Activated CD8-positive, alpha-beta memory T cell treated with anti-CD3 and anti-CD28 coated beads for 4 hours (primary cell): Measurements from ENCODE around the gene MED16.
"Not testable (repeated sequence)": the region's sequence is repeated elsewhere in the genome, so short reads cannot be mapped to it uniquely, and the experiment has no call there.

ENCODE experiments used
- DNase-seq, 2 donors: peaks; one replicate each; pipeline ENCODE4 v3.0.0-alpha.2; 2020; ENCODE audit warnings: low read depth in 2 of 2

Gene MED16

DNA sequence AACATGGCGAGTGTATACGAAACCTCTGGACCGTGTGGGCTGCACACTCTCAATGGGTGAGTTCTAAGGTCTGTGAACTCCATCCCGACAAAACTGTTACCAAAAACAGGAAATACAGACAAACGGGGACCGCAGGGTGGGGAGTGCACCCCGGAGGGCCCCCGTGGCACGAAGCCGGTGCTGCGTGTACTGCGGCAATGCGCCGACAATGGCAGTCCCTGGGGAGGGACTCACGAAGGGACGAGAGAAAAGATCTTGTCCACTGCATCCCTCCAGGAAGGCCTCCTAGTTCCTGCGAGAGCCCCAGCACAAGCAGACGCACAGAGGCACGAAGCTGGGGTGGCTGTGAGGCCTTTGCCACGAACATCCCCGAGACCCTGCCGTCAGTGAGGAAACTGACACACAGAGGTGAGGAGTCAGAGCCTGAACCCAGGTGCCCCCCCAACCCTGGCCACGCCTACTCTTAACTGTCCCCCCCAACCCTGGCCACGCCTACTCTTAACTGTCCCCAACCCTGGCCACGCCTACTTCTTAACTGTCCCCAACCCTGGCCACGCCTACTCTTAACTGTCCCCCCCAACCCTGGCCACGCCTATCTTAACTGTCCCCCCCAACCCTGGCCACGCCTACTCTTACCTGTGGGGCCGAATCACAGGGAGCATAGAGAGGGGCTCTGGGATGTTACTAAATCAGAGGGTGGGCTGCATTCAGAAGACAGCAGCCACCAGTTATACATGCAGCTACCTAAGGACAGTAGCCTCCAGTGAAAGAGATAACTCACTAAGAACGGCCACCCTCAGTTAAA, 4.2 kb downstream of the MED16 start:
- no peak for DNase-seq

DNA sequence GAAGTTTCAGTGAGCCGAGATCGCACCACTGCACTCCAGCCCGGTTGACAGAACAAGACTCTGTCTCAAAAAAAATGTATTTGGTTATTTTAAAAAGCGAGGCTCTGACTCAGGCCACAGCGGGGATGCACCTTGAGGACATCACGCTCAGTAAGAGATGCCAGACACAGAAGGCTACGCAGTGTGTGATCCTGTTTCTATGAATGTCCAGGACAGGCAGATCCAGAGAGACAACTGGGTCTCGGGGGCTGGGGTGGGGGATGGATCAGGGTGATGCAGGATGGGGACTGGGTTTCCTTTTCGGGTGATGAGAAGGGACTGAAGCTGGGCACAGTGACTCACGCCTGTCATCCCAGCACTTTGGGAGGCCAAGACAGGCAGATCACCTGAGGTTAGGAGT, 5.4 kb downstream of the MED16 start:
- DNase-seq, result no peak

DNA sequence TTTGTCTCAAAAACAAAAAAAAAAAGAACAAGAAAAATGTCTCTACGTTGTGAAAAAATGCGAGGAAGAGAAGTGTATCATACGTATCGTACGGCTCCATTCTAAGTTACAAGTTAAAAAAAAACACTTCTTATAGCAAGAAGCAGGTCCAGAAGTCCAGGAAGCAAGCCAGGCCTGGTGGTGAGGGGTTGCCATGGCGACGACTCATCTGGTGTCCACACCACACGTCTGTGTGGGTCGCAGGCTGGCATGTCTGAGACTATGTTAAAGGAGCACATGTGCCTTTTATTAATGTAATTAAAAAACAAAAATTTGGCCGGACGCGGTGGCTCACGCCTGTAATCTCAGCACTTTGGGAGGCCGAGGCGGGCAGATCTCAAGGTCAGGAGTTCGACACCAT, 5.9 kb downstream of the MED16 start:
- DNase-seq, result no peak

DNA sequence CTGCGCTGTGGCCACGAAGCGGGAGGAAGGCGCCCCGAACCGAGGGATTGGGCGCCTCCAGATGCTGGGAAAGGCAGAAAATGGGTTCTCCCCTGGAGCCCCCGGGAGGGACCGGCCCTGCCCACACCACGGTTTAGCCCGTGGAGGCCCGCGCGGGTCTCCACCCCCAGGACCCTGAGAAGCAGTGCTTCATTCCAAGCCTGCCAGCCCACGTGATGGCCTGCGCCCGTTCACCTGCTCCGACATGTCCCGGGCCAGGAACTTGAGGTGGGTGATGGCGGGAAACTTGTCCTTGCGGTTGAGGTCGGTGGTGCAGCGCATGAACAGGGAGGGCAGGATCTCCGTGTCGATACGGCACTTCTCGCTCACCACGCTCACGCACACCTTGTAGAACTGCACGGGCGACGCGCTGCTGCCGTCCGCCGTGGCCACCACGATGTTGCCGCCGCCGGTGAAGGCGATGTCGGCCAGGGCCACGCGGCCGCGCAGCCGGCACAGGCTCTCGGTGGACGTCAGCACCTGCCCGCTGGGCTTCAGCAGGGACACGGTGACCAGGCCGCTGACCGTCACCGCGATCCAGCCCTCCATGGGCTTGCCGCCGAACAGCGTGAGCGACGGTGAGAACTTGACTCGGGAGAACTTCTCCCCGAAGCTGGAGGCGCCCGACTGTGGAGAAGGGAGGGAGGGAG, 7.3 kb downstream of the MED16 start:
- DNase-seq, result no peak

DNA sequence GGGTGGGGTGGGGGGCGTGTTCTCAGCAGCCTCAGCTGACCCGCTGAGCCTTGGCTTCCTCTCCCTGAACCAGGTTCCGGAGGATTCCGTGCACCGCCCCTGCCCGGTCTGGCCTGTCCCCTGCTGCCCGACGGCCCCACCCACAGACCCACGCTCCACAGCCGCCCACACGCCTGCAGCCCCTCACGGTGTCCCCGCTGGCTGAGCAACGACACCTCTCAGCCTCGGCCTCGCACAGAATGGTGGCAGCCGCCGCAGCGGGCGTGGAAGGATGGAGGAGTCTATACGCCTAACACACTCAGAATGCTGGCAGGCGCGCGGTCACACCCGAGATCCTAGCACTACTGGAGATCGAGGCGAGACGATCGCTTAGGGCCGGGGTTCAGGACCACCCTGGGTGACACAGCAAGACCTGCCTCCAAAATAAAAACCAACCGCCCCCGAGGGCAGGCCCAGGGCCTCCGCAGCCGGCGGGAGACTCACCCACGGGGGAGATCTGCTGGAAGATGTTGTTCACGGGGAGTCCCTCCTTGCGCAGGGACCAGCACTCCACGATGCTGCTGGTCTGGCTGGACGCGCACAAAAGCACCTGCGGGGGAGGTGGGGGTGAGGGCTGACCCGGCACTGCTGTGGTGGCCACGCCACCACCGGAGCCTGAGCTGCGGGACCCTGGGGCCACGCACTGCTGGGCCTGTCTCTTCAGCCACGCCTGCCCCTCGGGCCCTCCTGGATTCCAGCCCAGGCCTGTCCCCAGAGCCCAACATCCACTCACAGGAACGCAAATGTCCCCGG, 8.4 kb downstream of the MED16 start:
- DNase-seq, result no peak

DNA sequence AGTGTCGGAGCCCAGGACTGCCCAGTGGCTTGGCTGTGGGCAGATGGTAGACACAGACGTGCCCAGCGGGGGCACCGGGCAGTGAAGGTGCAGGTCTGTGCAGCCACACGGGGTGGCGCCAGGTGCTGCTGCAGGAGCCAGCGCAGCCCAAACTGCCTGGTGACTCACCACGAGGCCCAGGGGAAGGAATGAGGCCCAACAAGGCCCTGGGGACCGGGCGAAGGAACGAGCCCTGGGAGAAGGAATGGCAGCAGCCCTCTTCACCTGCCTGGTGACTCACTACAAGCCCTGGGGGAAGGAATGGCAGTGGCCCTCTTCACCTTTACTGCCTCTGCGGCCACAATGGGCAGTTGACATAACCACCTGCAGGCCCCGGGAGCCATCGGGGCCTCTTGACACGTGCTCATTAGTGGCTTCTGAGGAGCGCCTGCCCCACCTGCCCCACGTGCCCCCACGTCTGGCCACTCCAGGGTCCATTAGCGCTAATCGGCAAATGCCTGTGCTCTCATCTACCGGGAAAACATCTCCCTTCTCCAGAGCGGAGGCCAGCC, 9.3 kb downstream of the MED16 start:
- DNase-seq, result no peak

DNA sequence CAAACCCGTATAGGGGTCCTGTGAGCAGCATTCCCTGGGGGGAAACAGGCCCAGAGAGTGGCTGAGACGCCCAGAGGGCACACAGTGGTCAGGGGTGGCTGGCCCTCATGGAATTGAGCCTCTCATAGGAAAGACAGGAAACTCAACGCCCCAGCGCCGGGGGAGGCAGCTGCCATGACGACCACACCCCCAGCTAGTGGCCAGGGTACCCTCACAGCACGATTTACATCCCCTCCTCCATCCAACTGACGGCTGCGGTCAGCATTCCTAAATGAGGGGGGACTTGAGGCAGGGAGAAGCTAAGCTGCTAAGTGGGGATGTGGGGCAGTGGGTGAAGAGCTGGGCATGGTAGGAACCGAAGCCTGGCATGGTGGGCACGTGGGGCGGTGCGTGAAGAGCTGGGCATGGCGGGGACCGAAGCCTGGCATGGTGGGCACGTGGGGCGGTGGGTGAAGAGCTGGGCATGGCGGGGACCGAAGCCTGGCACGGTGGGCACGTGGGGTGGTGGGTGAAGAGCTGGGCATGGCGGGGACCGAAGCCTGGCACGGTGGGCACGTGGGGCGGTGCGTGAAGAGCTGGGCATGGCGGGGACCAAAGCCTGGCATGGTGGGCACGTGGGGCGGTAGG, 10.0 kb downstream of the MED16 start:
- DNase-seq, result no peak

DNA sequence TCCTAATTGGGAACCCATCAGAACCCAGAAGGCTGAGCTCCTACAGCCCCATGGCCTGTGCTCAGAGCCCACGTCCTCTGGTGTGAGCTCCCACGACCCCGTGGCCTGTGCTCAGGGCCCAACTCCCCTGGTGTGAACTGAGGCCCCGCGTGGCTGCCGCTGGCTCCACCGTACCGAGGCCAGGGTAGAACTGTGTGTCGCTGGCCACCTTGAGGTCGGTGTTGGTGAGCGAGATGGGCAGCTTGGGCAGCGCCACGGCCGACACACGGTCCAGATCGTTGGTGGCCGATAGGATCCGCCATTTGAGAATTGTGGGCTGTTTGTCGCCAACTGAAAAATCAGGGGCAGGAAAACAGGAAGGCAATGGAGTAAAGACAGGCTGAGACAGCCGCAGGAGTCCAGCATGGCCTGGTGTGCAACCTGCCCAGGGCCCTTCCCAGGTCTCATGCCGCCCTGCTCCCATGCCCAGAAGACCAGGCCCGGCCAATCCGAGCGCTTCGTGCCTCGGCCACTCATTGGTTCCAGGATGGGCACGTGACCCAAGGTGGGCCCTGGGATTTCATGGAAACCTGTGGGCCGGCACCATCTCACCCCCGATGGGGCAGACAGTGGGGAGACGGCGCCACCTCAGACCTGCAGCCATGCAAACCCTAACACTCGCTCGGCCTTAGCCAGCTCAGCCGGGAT, 11.5 kb downstream of the MED16 start:
- no peak for DNase-seq

DNA sequence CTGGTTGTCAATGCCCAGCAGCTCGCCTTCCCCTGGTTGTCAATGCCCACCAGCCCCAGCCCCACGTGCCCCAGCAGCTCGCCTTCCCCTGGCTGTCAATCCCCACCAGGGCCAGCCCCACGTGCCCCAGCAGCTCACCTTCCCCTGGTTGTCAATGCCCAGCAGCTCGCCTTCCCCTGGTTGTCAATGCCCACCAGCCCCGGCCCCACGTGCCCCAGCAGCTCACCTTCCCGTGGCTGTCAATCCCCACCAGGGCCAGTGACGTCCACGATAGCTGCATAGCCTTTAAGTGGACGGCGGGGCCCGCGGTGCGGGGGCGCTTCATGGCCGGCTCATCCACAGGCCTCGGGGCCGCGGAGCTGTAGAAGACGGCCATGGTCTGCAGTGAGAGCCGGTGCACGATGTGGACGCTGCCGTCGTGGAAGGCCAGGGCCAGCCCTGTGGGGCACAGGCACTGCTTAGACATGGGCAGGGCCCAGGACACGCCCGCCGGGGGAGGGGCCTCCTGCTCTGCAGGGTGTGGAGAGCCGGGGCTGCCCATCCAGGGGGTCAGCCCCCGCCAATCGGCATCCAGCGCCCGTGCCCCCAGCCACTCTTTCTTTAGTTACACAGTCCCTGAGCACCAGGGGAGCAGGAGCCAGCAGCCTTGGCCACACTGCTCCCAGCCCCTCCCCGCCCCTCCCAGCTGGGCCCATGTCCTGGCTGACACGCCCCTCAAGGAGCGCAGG, 13.1 kb downstream of the MED16 start:
- DNase-seq, result no peak

DNA sequence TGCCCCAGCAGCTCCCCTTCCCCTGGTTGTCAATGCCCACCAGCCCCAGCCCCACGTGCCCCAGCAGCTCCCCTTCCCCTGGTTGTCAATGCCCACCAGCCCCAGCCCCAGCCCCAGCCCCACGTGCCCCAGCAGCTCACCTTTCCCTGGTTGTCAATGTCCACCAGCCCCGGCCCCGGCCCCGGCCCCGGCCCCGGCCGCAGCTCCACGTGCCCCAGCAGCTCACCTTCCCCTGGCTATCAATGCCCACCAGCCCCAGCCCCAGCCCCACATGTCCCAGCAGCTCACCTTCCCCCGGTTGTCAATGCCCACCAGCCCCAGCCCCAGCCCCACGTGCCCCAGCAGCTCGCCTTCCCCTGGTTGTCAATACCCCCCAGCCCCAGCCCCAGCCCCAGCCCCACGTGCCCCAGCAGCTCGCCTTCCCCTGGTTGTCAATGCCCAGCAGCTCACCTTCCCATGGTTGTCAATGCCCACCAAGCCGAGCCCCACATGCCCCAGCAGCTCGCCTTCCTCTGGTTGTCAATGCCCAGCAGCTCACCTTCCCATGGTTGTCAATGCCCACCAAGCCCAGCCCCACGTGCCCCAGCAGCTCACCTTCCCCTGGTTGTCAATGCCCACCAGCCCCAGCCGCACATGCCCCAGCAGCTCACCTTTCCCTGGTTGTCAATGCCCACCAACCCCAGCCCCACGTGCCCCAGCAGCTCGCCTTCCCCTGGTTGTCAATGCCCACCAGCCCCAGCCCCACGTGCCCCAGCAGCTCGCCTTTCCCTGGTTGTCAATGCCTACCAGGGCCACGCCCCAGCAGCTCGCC, 14.0 kb downstream of the MED16 start:
- DNase-seq, result not testable (repeated sequence)

DNA sequence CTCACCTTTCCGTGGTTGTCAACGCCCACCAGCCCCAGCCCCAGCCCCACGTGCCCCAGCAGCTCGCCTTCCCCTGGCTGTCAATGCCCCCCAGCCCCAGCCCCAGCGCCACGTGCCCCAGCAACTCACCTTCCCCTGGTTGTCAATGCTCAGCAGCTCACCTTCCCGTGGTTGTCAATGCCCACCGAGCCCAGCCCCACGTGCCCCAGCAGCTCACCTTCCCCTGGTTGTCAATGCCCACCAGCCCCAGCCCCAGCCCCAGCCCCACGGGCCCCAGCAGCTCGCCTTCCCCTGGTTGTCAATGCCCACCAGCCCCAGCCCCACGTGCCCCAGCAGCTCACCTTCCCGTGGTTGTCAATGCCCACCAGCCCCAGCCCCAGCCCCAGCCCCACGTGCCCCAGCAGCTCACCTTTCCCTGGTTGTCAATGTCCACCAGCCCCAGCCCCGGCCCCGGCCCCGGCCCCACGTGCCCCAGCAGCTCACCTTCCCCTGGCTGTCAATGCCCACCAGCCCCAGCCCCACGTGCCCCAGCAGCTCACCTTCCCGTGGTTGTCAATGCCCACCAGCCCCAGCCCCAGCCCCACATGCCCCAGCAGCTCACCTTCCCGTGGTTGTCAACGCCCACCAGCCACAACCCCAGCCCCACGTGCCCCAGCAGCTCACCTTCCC, 14.9 kb downstream of the MED16 start:
- not testable (repeated sequence) for DNase-seq

DNA sequence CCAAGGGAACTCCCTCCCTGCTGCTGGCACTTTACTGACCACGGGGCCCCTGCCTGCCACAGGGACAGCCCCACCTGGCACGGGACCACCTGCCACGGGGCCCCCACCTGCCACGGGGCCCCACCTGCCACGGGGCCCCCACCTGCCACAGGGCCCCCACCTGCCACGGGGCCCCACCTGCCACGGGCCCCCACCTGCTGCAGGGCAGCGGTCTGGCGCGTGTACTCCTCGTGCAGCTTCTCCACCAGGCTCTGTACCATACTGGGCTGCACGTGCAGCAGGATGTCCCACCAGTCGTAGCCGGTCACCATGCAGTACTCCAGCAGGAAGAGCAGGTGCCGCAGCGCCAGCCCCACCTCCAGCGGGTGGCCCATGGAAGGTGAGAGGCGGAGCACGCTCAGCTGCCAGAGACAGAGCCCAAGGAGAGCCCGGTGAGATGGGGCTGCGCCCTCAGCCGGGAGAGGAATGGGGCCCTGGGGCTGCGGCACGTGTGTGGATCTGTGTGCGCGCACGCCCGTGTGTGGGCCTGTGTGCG, 16.1 kb downstream of the MED16 start:
- no peak for DNase-seq

DNA sequence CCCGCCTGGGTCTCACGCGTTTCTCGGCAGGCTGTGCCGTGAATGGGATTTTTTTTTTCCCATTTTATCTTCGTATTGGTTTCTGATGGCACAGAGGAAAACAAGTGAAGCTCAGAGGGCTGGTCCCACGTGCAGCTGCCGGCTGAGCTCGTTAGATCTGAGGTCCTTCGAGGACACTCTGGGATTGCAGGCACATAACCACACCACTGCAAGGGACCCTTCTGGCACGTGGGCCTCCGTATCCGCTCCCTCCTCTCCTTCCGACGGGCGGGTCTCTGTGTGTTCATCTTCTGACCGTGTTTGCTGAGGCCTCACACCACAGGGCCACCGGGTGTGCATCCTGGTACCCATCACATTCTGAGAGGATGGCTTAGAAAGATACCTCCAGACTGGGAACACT, 16.9 kb downstream of the MED16 start:
- DNase-seq, result no peak

DNA sequence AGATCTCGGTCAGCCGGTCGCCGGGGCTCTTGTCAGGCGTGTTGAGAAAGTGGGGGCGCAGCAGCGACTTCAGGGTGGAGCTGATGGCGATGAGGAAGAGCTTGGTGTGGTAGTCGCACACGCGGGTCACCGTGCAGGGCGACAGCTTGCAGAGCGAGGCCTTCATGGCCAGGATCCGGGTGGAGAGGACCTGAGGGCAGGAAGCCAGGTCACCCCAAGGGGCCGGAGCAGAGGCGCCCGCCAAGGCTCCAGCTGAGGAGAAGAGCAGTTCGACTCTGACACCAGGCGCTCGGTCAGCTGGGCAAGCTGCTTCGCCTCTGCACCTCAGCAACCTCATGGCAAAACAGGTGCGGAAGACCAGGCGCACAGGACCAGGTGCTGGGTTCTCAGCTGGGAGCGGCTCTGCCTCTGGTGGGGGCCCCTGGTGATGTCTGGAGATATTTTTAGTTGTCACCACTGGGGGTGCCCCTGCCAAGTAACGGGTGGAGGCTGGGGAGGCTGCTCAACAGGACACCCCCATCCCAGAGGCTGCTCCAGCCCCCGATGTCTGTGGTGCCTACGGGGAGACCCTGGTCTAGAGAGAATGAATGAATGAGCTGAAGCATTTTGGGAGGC, 17.6 kb downstream of the MED16 start:
- no peak for DNase-seq

DNA sequence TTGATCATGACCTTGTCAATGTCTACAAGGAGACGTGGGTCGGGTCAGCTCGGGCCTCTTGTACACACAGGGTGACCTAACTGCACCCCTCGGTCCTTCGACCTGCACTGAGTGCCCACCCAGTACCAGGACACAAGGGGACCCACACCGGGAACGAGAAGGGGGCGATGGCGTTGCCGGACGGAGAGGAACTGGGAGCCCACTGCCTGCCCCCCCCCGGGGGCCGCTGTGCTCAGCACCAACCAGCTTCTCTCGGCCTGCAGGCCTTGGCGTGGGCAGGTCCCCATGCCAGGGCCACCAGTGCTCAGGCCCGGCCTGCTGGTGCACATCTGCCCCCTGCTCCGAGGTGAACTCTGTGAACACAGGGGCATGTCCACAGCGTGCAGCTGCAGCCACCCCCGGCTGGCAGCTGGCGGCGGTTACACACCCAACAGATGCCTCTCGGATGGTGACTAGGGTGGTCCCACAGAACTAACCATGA, 19.4 kb downstream of the MED16 start:
- DNase-seq, result no peak

DNA sequence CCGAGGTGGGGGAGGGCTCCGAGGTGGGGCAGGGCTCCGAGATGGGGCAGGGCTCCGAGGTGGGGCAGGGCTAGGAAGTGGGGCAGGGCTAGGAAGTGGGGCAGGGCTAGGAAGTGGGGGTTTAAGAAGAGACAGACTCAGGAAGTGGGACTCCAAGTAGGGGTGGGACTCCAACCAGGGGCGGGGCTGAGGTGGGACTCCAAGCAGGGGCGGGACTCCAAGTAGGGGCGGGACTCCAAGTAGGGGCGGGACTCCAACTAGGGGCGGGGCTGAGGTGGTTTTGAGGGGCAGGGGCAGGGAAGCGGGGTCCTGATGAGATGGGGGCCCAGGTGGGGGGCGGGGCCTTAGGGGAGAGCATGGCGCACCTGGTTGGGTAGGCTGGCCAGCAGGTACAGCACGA, 19.9 kb downstream of the MED16 start:
- peak in 1 of 2 donors; percentile 49 for DNase-seq

DNA sequence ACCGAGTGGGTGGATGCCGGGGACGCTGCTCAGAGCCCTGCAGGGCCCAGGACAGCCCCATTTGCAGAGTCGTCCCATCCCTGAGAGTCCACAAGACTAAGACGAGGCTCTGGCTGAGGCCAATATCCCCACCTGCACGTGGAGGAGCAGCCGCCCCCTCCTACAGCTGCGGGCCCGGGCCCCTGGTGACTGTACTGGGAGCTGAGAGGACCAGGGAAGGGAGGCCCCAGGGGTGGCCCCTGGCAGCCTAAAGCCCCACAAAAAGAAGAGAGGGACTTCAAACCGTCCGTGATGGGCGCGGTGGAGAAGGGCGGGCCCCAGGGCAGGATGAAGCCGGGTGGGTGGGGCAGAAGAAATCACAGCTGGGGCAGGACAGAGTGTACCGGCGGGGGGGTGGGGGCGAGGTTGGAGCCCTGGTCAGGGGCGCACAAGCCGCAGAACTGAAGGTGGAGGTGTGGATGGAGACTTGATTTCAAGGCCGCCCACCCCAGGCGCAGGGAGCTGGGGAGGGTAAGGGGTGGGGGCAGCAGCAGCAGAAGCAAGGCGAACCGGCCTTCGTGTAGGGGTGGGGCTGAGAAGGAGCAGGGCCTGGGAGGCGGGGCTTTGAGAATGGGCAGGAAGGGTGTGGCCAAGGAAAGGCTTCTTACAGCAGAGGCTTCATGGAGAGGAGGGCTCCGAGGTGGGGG, 20.6 kb downstream of the MED16 start:
- peak; percentile 32 to 67 for DNase-seq
